GM12864 (cell line): ENCODE measurements around the gene PMM1.

ENCODE experiments used
- DNase-seq: peaks from one replicate; pipeline ENCODE4 v3.0.0-alpha.2; 2011; ENCODE audit warnings: low read depth
- H3K4me3 ChIP-seq: 2 replicates; pipeline ENCODE4 v1.5.1; 2011; ENCODE audit warnings: mild to moderate bottlenecking, low read depth, low read length, control low read depth
- CTCF ChIP-seq: IDR thresholded peaks from 2 replicates; pipeline ENCODE4 v1.5.1; 2011; ENCODE audit warnings: low read depth, mild to moderate bottlenecking, moderate library complexity, low read length, control low read depth, inconsistent platforms; ENCODE audit errors: missing control alignments

Gene PMM1

GRCh38 chr22:41608386-41608785 is 18.7 kb upstream of the PMM1 start:
- no peak for TF ChIP-seq CTCF
- no peak for DNase-seq
- no peak overlapping the region for H3K4me3 ChIP-seq

GRCh38 chr22:41603873-41604332 is 14.3 kb upstream of the PMM1 start:
- TF ChIP-seq CTCF, result no peak
- peak; percentile 52 for DNase-seq
- H3K4me3 ChIP-seq, result no peak overlapping the region

GRCh38 chr22:41600976-41601375 is 11.3 kb upstream of the PMM1 start:
- no peak for TF ChIP-seq CTCF
- no peak overlapping the region for H3K4me3 ChIP-seq
- no peak for DNase-seq

GRCh38 chr22:41598891-41599635 is 9.4 kb upstream of the PMM1 start:
- H3K4me3 ChIP-seq, result no peak overlapping the region
- no peak for DNase-seq
- TF ChIP-seq CTCF, result no peak

- H3K4me3 ChIP-seq, result no peak overlapping the region
- no peak for DNase-seq
- TF ChIP-seq CTCF, result no peak
Observed at GRCh38 chr22:41598081-41598480, 8.4 kb upstream of the PMM1 start.

GRCh38 chr22:41597635-41597953 is 8.0 kb upstream of the PMM1 start:
- TF ChIP-seq CTCF, result no peak
- DNase-seq, result no peak
- no peak overlapping the region for H3K4me3 ChIP-seq

- no peak for DNase-seq
- TF ChIP-seq CTCF, result peak; percentile 77
- no peak overlapping the region for H3K4me3 ChIP-seq
Observed at GRCh38 chr22:41596776-41597634, 7.4 kb upstream of the PMM1 start.
